K562 (cell line): ENCODE measurements around the gene JUNB. TPM values are rescaled to one million over a fixed set of nuclear protein-coding genes. Genes with fewer than 3 reads are reported as not detected.

Source experiments
- BRCA1 ChIP-seq, 2 experiments: fragments of 450-650 bp in 1 of 2; sonication (generic) in 1 of 2; formaldehyde crosslinking in 1 of 2; IDR thresholded peaks; 2 replicates each; pipeline versions ENCODE4 v1.5.0 to v1.6.1; 2017 to 2020; ENCODE audit warnings: mild to moderate bottlenecking in 1 of 2, missing genetic modification reagents in 1 of 2
- BRF1 ChIP-seq: IDR thresholded peaks from 3 replicates; pipeline ENCODE4 v1.6.1; 2011; ENCODE audit warnings: borderline replicate concordance, mild to moderate bottlenecking; ENCODE audit not compliant: insufficient read length; ENCODE audit errors: extremely low read depth
- CBX5 ChIP-seq: IDR thresholded peaks from 2 replicates; pipeline ENCODE4 v1.6.1; 2014; ENCODE audit warnings: low read depth, borderline replicate concordance
- FOXO4 ChIP-seq: fragments of 450-650 bp; formaldehyde crosslinking; IDR thresholded peaks from 2 replicates; pipeline ENCODE4 v1.4.0; 2020; ENCODE audit warnings: mild to moderate bottlenecking, moderate library complexity
- HES1 ChIP-seq: fragments of 450-650 bp; IDR thresholded peaks from 2 replicates; pipeline ENCODE4 v1.6.1; 2016; ENCODE audit warnings: low read depth, mild to moderate bottlenecking, moderate library complexity
- HMG20A ChIP-seq: fragments of 450-650 bp; formaldehyde crosslinking; conservative IDR thresholded peaks from 2 replicates; pipeline ENCODE4 v1.4.0; 2020; ENCODE audit warnings: mild to moderate bottlenecking, mixed read lengths
- IRF1 ChIP-seq: sonication (generic); formaldehyde crosslinking; IDR thresholded peaks from 2 replicates; pipeline ENCODE4 v1.8.0; 2022; ENCODE audit warnings: missing genetic modification reagents, mild to moderate bottlenecking, borderline replicate concordance
- PHF21A ChIP-seq: fragments of 450-650 bp; IDR thresholded peaks from 2 replicates; pipeline ENCODE4 v1.6.1; 2017; ENCODE audit warnings: low read depth, borderline replicate concordance
- ZNF592 ChIP-seq: fragments of 450-650 bp; IDR thresholded peaks from 2 replicates; pipeline ENCODE4 v1.6.1; 2017; ENCODE audit warnings: antibody characterized with exemption, mild to moderate bottlenecking
- polyA plus RNA-seq, 8 experiments: library from polyadenylated mRNA; depleted of rRNA in 4 of 8; stranded (reverse) in 5 of 8; unstranded in 3 of 8; fragments of >200 nt; fragmentation: Nextera tagmentation in 2 of 8; fragmentation: Illumina TruSeq in 1 of 8; extraction: Ambion mirVana in 2 of 8; extraction: Trizol in 1 of 8; gene quantifications; 2 replicates each; pipeline versions ENCODE4 v1.2.1 to v1.2.3, GENCODE V29; 2011 to 2014; ENCODE audit warnings: inconsistent platforms in 1 of 8, missing spikeins in 1 of 8
- total RNA-seq, 7 experiments: library from RNA; depleted of rRNA in 6 of 7; stranded (reverse); fragments of >200 nt in 6 of 7; fragmentation: Illumina TruSeq in 2 of 7; extraction: Trizol in 2 of 7; gene quantifications; 2 replicates each; pipeline versions ENCODE4 v1.2.1 to v1.2.3, GENCODE V29; 2011 to 2021; ENCODE audit warnings: low replicate concordance in 1 of 7

JUNB gene
- total and polyA plus RNA-seq, 9 of the 15 experiments (the other 6 are each of a cell fraction or from before 2014, with no cell fraction given): 0.23 to 88.1 (median 13.1) TPM

GRCh38 chr19:12837225-12837624, 45.9 kb downstream of the JUNB start (continued):
- TF ChIP-seq IRF1 (CRISPR knock-in tag): no peak
- no peak for TF ChIP-seq CBX5
- TF ChIP-seq BRCA1 (IDR thresholded peaks at IDR 0.05): no peak
- TF ChIP-seq BRCA1 (CRISPR knock-in tag; IDR thresholded peaks at IDR 0.05): no peak
- TF ChIP-seq ZNF592: no peak
- no peak for TF ChIP-seq BRF1
- TF ChIP-seq FOXO4 (CRISPR knock-in tag): no peak
- no peak for TF ChIP-seq HMG20A (CRISPR knock-in tag)
- no peak for TF ChIP-seq HES1
- no peak for TF ChIP-seq PHF21A
